Subcutaneous adipose tissue (tissue), 4 donors: ENCODE data around the gene RAB37. TPM values are rescaled to one million over a fixed set of nuclear protein-coding genes. Genes with fewer than 3 reads are reported as not detected.

Experiments
- total RNA-seq, 4 donors: library from RNA; depleted of rRNA; stranded (reverse); fragments of >200 nt; gene quantifications; one replicate each; pipeline ENCODE4 v1.1.0, GENCODE V29; 2016
- TF ChIP-seq, protein P1 (sequence below): fragments of 450-650 bp; IDR thresholded peaks from one replicate; pipeline ENCODE4 v1.5.1; 2016; ENCODE audit warnings: low read depth, mild to moderate bottlenecking, control low read depth, antibody characterized with exemption, moderate library complexity

Gene RAB37, protein sequence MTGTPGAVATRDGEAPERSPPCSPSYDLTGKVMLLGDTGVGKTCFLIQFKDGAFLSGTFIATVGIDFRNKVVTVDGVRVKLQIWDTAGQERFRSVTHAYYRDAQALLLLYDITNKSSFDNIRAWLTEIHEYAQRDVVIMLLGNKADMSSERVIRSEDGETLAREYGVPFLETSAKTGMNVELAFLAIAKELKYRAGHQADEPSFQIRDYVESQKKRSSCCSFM
- 1 to 10 TPM in 3 of 4 donors, not detected in 1; 1.0 to 2.4 (median 1.9) TPM for total RNA-seq

DNA sequence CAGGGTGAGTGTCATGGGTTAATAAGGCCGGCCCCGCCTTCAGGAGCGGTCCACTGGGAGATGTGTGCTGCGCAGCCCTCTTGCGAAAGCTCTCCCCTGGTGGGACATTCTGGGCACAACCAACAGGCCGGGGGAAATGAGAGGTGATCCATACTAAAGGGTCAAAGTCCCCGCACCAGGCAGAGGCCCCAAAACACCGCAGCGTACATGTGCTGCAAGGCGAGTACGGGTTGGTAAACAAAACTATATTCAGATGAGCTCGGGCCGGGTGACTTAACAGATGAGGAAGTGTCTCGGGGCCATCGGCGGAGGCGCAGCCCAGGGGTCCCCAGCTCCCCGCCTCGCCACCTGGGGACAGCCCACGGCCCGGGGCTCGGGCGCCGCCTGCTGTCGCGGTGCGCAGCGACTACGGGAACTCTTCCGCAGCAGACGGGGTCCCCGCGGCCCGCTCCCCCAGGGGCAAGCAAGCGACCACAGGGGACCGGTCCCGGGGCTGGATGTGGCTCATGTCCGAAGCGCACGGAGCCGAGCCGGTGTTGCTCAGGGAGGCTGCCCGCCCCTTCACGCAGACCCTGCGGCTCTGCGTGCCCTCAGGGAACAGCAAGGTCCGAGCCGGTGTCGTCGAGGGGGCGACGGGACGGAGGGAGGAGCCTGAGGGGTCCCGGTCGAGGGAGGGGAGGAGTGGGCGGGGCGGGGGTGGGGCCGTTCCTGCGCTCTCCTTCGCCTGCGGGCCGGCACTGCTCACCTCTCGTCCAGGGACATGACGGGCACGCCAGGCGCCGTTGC is at the start of gene RAB37:
Gene RAB37, plus strand, starts transcription at position 744 of the 786 bp plus-strand sequence. Its CDS starts 17 bp downstream, at position 761.
- TF ChIP-seq, protein P1, sequence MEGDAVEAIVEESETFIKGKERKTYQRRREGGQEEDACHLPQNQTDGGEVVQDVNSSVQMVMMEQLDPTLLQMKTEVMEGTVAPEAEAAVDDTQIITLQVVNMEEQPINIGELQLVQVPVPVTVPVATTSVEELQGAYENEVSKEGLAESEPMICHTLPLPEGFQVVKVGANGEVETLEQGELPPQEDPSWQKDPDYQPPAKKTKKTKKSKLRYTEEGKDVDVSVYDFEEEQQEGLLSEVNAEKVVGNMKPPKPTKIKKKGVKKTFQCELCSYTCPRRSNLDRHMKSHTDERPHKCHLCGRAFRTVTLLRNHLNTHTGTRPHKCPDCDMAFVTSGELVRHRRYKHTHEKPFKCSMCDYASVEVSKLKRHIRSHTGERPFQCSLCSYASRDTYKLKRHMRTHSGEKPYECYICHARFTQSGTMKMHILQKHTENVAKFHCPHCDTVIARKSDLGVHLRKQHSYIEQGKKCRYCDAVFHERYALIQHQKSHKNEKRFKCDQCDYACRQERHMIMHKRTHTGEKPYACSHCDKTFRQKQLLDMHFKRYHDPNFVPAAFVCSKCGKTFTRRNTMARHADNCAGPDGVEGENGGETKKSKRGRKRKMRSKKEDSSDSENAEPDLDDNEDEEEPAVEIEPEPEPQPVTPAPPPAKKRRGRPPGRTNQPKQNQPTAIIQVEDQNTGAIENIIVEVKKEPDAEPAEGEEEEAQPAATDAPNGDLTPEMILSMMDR = no peak

DNA sequence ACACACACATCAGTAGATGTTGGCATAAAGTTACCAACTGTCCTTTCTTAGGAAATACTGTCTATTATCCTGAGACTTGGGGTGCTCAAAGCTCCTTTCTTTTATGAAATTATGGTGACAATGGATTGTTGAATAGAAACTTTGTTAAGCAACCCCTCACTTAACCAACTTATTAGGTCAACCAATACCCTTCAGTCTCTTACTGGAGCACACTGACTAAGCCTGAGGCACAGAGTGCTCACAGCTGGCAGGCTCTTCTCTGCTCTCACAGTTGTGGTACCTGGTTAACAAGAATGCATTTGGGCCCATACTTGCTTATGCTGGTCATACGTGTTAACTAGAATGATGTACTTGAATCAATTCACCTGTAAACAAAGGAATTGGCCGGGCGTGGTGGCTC is 49.2 kb upstream of the RAB37 start:
- TF ChIP-seq, protein P1 = no peak

DNA sequence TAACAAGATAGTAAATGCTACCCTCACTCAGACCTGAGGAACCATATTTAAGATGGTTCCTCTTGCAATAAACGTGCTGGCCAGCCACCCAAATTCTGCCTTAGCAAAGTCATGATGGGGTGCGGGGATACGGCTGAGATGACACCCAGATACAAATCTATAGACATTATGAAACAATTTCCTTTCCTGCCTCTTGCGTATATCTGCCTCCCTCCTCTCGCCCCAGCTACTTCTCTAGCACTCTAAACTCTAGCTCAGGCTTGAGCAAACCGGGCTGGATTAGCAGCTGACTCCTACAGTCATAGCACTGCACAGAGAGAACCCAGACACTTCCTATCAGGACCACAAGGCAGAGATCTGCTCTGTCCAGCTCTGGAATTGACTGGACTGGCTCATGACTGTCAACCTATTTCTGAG is 46.6 kb upstream of the RAB37 start:
- TF ChIP-seq, protein P1 = no peak

DNA sequence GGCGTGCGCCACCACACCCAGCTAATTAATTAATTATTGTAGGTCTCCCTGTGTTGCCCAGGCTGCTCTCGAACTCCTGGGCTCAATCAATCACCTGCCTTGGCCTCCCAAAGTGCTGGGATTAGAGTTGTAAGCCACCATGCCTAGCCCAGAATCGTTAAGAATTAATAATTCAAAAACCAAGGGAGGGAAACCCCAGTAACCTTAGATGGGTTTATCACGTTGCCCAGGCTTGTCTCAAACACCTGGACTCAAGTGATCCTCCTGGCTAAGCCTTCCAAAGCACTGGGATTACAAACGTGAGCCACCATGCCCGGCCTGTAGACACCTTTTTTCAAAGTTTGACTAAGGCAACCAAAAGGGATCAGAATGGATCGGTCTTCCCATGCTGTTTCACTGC is 45.9 kb upstream of the RAB37 start:
- TF ChIP-seq, protein P1 = no peak

DNA sequence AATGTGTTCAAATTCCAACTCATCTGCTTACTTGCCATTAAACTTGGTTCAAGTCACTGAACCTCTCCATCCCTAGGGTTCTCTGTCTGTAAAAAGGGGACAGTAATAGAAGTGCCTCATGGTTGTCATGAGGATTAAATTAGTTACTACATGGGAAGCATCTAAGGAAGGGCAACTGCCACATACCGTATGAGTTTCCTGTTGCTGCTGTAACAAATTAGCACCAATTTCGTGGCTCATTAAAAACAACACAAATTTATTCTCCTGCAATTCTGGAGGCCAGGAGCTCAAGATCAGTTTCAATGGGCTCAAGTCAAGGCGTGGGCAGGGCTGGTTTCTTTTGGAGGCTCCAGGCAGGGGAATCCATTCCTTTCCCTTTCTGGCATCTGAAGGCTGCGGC is 43.0 kb upstream of the RAB37 start:
- TF ChIP-seq, protein P1 = no peak

DNA sequence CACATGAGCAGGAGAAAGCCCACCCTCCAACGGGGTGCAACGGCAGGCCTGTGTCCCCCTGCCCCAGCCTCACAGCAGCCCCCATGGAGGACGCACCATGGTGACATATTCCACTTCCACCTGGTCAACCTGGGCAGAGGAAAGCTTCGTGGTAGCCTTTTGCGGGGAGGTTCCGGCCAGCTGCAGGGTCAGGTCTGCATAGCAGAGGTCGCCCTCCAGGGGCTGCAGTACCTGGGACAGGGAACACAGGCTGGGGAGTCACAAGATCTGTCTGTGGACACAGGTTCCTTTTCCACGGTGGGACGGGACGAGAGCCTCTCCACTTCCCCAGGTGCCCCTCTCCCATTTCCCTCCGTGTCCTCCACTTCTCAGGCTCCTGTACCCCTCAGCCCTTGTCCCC is 41.4 kb upstream of the RAB37 start:
- TF ChIP-seq, protein P1 = no peak

DNA sequence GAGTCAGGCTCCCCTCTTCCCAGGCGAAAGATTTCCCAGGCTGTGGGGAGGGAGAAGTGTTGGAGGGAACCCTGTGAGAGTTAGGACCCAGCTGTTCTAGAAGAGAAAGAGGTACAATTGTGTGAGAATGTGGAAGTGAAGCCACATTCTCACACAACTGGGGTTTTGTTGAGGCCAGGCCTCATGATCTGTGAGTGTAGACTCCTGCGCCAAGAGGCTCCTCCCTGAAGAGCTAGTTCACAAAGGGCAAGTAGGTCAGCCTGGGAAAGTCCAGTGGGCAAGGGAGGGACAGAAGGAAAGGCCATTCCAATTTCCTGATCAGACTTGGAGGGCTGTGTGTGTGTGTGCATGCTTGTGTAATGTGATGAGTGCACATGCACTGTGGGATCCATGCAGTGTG is 39.5 kb upstream of the RAB37 start:
- TF ChIP-seq, protein P1 = no peak
